ENCODE data around the gene CD5L.

GRCh38 chr1:157813269-157813668, 28.3 kb downstream of the CD5L start:
- TF ChIP-seq CTCF (IDR thresholded peaks at IDR 0.05; ENCODE audit: low read depth, low read length, missing input control) (no peak), RAD21 (IDR thresholded peaks at IDR 0.05) (no peak), TAF1 (conservative IDR thresholded peaks at IDR 0.05) (no peak), ZBTB33 (IDR thresholded peaks at IDR 0.05) (no peak), GABPA (IDR thresholded peaks at IDR 0.05 in 1 of 2, conservative IDR thresholded peaks at IDR 0.05 in 1 of 2) (no peak), EGR1 (IDR thresholded peaks at IDR 0.05; ENCODE audit: low read depth in 2 of 2) (no peak), SP1 (IDR thresholded peaks at IDR 0.05) (no peak), MAX (IDR thresholded peaks at IDR 0.05) (no peak)
